ENCODE data around the gene RAB31. TPM values are rescaled to one million over a fixed set of nuclear protein-coding genes. Genes with fewer than 3 reads are reported as not detected.

The RAB31 gene
- total RNA-seq, 1 experiment from 2014 or later = 9.5 TPM

DNA sequence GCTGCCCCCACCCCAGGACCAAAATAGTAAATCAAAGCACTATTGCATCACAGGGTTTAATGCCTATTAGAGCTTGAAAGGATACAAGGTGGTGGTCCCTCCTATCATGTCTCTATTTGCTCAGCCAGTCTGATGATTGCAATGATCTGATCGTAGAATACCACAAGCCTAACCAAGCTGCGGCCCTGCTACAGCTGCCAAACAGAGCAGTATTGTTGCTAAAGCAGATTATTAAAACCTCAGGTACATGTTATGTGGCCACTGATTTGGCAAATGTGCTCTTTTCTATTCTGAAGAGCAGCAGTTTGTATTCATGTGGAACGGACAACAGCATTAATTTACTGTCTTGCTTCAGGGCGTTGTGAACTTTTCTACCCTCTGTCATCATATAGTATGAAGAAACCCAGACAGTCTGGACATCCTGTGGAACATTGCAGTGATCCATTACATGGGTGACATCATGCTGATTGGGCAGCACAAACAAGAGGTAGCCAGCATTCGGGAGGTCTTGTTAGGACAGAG lies 197.4 kb downstream of the RAB31 start:
- H3K4me1 ChIP-seq = peaks cover 7% of the 10 kb centered on the region
- TF ChIP-seq CTCF (IDR thresholded peaks at IDR 0.05; ENCODE audit: insufficient read depth in 1 of 2, low read depth in 1 of 2, low read length in 1 of 2, severe bottlenecking in 1 of 2, unreplicated experiment in 1 of 2) = no peak
- intact Hi-C loops (cut with micrococcal nuclease; ENCODE audit: unreplicated experiment) = no loop called here
- CTCF ChIA-PET = no interaction called here
- Mint-ChIP-seq H3K36me3 (ENCODE audit: insufficient read depth, unreplicated experiment) (no peaks in the 10 kb centered on the region), H3K4me3 (ENCODE audit: unreplicated experiment) (no peak overlapping the region), H3K27ac (ENCODE audit: unreplicated experiment) (no peak overlapping the region), H3K4me1 (ENCODE audit: low read depth, unreplicated experiment) (peaks cover 6% of the 10 kb centered on the region), H3K9me3 (ENCODE audit: unreplicated experiment) (no peaks in the 10 kb centered on the region), H3K27me3 (ENCODE audit: insufficient read depth, unreplicated experiment) (no peaks in the 10 kb centered on the region)
- H3K36me3 ChIP-seq (ENCODE audit: control insufficient read depth, insufficient read depth, low read length) = no peaks in the 10 kb centered on the region
- POLR2A ChIA-PET = no interaction called here
- no peaks in the 10 kb centered on the region for H3K9me3 ChIP-seq
- no peak for DNase-seq
- H3K4me3 ChIP-seq (ENCODE audit: low read depth, low read length) = no peak overlapping the region
- H3K27me3 ChIP-seq (replicated peaks; ENCODE audit: control insufficient read depth, insufficient read depth, low read length) = no peaks in the 10 kb centered on the region
- BruUV-seq (replicated peaks) = no TSS peak

- no TSS peak for BruUV-seq (replicated peaks)
- Histone ChIP-seq H3K9me3 (no peaks in the 10 kb centered on the region), H3K4me3 (ENCODE audit: low read depth, low read length) (no peak overlapping the region), H3K36me3 (ENCODE audit: control insufficient read depth, insufficient read depth, low read length) (no peaks in the 10 kb centered on the region), H3K4me1 (no peaks in the 10 kb centered on the region), H3K27me3 (replicated peaks; ENCODE audit: control insufficient read depth, insufficient read depth, low read length) (no peaks in the 10 kb centered on the region)
- CTCF ChIA-PET = no interaction called here
- Mint-ChIP-seq H3K4me1 (ENCODE audit: low read depth, unreplicated experiment) (no peaks in the 10 kb centered on the region), H3K27me3 (ENCODE audit: insufficient read depth, unreplicated experiment) (no peaks in the 10 kb centered on the region), H3K36me3 (ENCODE audit: insufficient read depth, unreplicated experiment) (no peaks in the 10 kb centered on the region), H3K9me3 (ENCODE audit: unreplicated experiment) (no peaks in the 10 kb centered on the region), H3K27ac (ENCODE audit: unreplicated experiment) (no peak overlapping the region), H3K4me3 (ENCODE audit: unreplicated experiment) (no peak overlapping the region)
- DNase-seq = no peak
- POLR2A ChIA-PET = no interaction called here
- no peak for TF ChIP-seq CTCF (IDR thresholded peaks at IDR 0.05; ENCODE audit: insufficient read depth in 1 of 2, low read depth in 1 of 2, low read length in 1 of 2, severe bottlenecking in 1 of 2, unreplicated experiment in 1 of 2)
- intact Hi-C loops (cut with micrococcal nuclease; ENCODE audit: unreplicated experiment) = no loop called here
Measured at GRCh38 chr18:9906481-9906880, 198.4 kb downstream of the RAB31 start.

DNA sequence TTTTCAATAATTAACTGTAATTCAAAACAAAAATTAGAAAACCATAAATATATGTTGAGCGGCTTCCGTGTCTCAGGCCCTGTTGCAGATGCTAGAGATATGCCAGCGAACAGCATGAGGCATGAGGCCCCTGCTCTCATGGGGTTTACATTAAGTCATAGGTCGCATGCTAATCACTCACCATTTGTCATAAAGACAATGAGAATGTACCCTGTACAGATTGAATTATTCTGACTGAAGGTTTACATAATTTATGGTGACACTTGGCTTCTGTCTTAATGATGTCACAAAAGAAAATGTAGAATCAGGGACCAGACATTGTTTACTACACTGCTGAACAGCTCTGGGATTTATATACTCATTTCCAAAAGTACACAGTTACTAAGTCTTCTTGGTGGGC lies 199.8 kb downstream of the RAB31 start:
- no peaks in the 10 kb centered on the region for H3K27me3 ChIP-seq (replicated peaks; ENCODE audit: control insufficient read depth, insufficient read depth, low read length)
- no peaks in the 10 kb centered on the region for H3K4me1 Mint-ChIP-seq (ENCODE audit: low read depth, unreplicated experiment)
- no peaks in the 10 kb centered on the region for H3K9me3 Mint-ChIP-seq (ENCODE audit: unreplicated experiment)
- CTCF ChIA-PET = no interaction called here
- no peak for DNase-seq
- H3K27ac Mint-ChIP-seq (ENCODE audit: unreplicated experiment) = no peak overlapping the region
- H3K36me3 Mint-ChIP-seq (ENCODE audit: insufficient read depth, unreplicated experiment) = no peaks in the 10 kb centered on the region
- no TSS peak for BruUV-seq (replicated peaks)
- TF ChIP-seq CTCF (IDR thresholded peaks at IDR 0.05; ENCODE audit: insufficient read depth in 1 of 2, low read depth in 1 of 2, low read length in 1 of 2, severe bottlenecking in 1 of 2, unreplicated experiment in 1 of 2) = no peak
- H3K27me3 Mint-ChIP-seq (ENCODE audit: insufficient read depth, unreplicated experiment) = no peaks in the 10 kb centered on the region
- intact Hi-C loops (cut with micrococcal nuclease; ENCODE audit: unreplicated experiment) = no loop called here
- no peak overlapping the region for H3K4me3 ChIP-seq (ENCODE audit: low read depth, low read length)
- no peak overlapping the region for H3K4me3 Mint-ChIP-seq (ENCODE audit: unreplicated experiment)
- H3K9me3 ChIP-seq = no peaks in the 10 kb centered on the region
- H3K4me1 ChIP-seq = no peaks in the 10 kb centered on the region
- POLR2A ChIA-PET = no interaction called here
- H3K36me3 ChIP-seq (ENCODE audit: control insufficient read depth, insufficient read depth, low read length) = no peaks in the 10 kb centered on the region
